ENCODE data around the gene CNPY1. TPM values are rescaled to one million over a fixed set of nuclear protein-coding genes. Genes with fewer than 3 reads are reported as not detected.

CNPY1 gene
- total RNA-seq, 1 experiment from 2014 or later, result not detected

GRCh38 chr7:155466814-155467733 is 79.3 kb downstream of the CNPY1 start:
- DNase-seq, result no peak
- no peaks in the 10 kb centered on the region for H3K36me3 ChIP-seq (ENCODE audit: insufficient read depth, low read length)
- H3K4me2 ChIP-seq (ENCODE audit: low read depth, low read length, poor library complexity, severe bottlenecking), result no peak overlapping the region
- H3K4me1 ChIP-seq (ENCODE audit: low read length), result no peaks in the 10 kb centered on the region
- no peaks in the 10 kb centered on the region for H4K20me1 ChIP-seq (ENCODE audit: insufficient read depth, low read depth, low read length)
- H3K9me2 ChIP-seq (replicated peaks; ENCODE audit: insufficient read depth, low read length), result no peaks in the 10 kb centered on the region
- no peaks in the 10 kb centered on the region for H3K79me2 ChIP-seq (ENCODE audit: low read length)
- no peaks in the 10 kb centered on the region for H3K9me3 ChIP-seq (ENCODE audit: low read length)
- no peak overlapping the region for H3K9ac ChIP-seq (ENCODE audit: low read length)
- no peak overlapping the region for H2AFZ ChIP-seq (ENCODE audit: low read length)
- H3K27ac ChIP-seq (ENCODE audit: low read length), result no peak overlapping the region
- no peak overlapping the region for H3K4me3 ChIP-seq (ENCODE audit: low read length)
- H3K27me3 ChIP-seq (ENCODE audit: low read length), result no peaks in the 10 kb centered on the region

- no peaks in the 10 kb centered on the region for H3K27me3 ChIP-seq (ENCODE audit: low read length)
- no peak overlapping the region for H3K4me2 ChIP-seq (ENCODE audit: low read depth, low read length, poor library complexity, severe bottlenecking)
Measured at GRCh38 chr7:155466142-155466813, 80.1 kb downstream of the CNPY1 start.

DNA sequence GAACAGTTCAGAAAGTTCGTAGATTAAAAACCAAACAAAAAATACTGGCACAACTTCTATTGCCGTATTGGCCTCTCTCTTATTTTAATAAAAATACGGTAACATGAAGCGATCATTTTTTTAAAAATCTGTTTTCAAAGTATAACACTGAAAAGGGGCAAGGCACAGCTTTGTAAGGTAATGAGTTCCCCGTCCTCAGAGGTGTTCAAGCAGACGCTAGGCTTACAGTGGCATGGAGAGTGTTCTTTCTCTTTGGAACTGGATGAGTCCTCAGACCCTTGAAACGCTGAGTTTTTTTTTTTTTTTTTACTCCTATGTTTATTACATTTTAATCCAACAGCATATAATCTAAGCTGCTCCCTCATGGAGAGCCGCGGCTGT is 80.6 kb downstream of the CNPY1 start:
- H3K79me2 ChIP-seq (ENCODE audit: low read length), result no peaks in the 10 kb centered on the region
- no peak for DNase-seq
- H3K36me3 ChIP-seq (ENCODE audit: insufficient read depth, low read length), result no peaks in the 10 kb centered on the region
- no peak overlapping the region for H2AFZ ChIP-seq (ENCODE audit: low read length)
- no peaks in the 10 kb centered on the region for H3K9me3 ChIP-seq (ENCODE audit: low read length)
- H3K27me3 ChIP-seq (ENCODE audit: low read length), result no peaks in the 10 kb centered on the region
- no peak overlapping the region for H3K4me3 ChIP-seq (ENCODE audit: low read length)
- no peaks in the 10 kb centered on the region for H3K9me2 ChIP-seq (replicated peaks; ENCODE audit: insufficient read depth, low read length)
- H4K20me1 ChIP-seq (ENCODE audit: insufficient read depth, low read depth, low read length), result no peaks in the 10 kb centered on the region
- no peak overlapping the region for H3K9ac ChIP-seq (ENCODE audit: low read length)
- H3K27ac ChIP-seq (ENCODE audit: low read length), result no peak overlapping the region
- H3K4me2 ChIP-seq (ENCODE audit: low read depth, low read length, poor library complexity, severe bottlenecking), result no peak overlapping the region
- H3K4me1 ChIP-seq (ENCODE audit: low read length), result no peaks in the 10 kb centered on the region

More at GRCh38 chr7:155466142-155466813, 80.1 kb downstream of the CNPY1 start:
- H3K4me3 ChIP-seq (ENCODE audit: low read length), result no peak overlapping the region
- no peak overlapping the region for H2AFZ ChIP-seq (ENCODE audit: low read length)
- H3K27ac ChIP-seq (ENCODE audit: low read length), result no peak overlapping the region
- no peaks in the 10 kb centered on the region for H3K9me3 ChIP-seq (ENCODE audit: low read length)
- no peaks in the 10 kb centered on the region for H3K4me1 ChIP-seq (ENCODE audit: low read length)
- no peaks in the 10 kb centered on the region for H3K36me3 ChIP-seq (ENCODE audit: insufficient read depth, low read length)
- no peaks in the 10 kb centered on the region for H4K20me1 ChIP-seq (ENCODE audit: insufficient read depth, low read depth, low read length)
- H3K9ac ChIP-seq (ENCODE audit: low read length), result no peak overlapping the region
- no peaks in the 10 kb centered on the region for H3K79me2 ChIP-seq (ENCODE audit: low read length)
- no peaks in the 10 kb centered on the region for H3K9me2 ChIP-seq (replicated peaks; ENCODE audit: insufficient read depth, low read length)
- DNase-seq, result no peak

- Histone ChIP-seq H3K27ac (ENCODE audit: low read length) (no peak overlapping the region), H3K4me3 (ENCODE audit: low read length) (no peak overlapping the region), H3K4me2 (ENCODE audit: low read depth, low read length, poor library complexity, severe bottlenecking) (no peak overlapping the region), H3K79me2 (ENCODE audit: low read length) (no peaks in the 10 kb centered on the region), H4K20me1 (ENCODE audit: insufficient read depth, low read depth, low read length) (no peaks in the 10 kb centered on the region), H3K9ac (ENCODE audit: low read length) (no peak overlapping the region), H2AFZ (ENCODE audit: low read length) (no peak overlapping the region), H3K36me3 (ENCODE audit: insufficient read depth, low read length) (no peaks in the 10 kb centered on the region), H3K27me3 (ENCODE audit: low read length) (no peaks in the 10 kb centered on the region), H3K9me2 (replicated peaks; ENCODE audit: insufficient read depth, low read length) (no peaks in the 10 kb centered on the region), H3K4me1 (ENCODE audit: low read length) (no peaks in the 10 kb centered on the region), H3K9me3 (ENCODE audit: low read length) (no peaks in the 10 kb centered on the region)
- no peak for DNase-seq
Measured at GRCh38 chr7:155464948-155465739, 81.2 kb downstream of the CNPY1 start.

GRCh38 chr7:155464183-155464582 is 82.2 kb downstream of the CNPY1 start:
- Histone ChIP-seq H3K27ac (ENCODE audit: low read length) (no peak overlapping the region), H3K27me3 (ENCODE audit: low read length) (no peaks in the 10 kb centered on the region), H3K36me3 (ENCODE audit: insufficient read depth, low read length) (no peaks in the 10 kb centered on the region), H3K9me2 (replicated peaks; ENCODE audit: insufficient read depth, low read length) (no peaks in the 10 kb centered on the region), H3K4me3 (ENCODE audit: low read length) (no peak overlapping the region), H3K79me2 (ENCODE audit: low read length) (no peaks in the 10 kb centered on the region), H3K4me2 (ENCODE audit: low read depth, low read length, poor library complexity, severe bottlenecking) (no peak overlapping the region), H3K9ac (ENCODE audit: low read length) (no peak overlapping the region), H4K20me1 (ENCODE audit: insufficient read depth, low read depth, low read length) (no peaks in the 10 kb centered on the region), H3K9me3 (ENCODE audit: low read length) (no peaks in the 10 kb centered on the region), H3K4me1 (ENCODE audit: low read length) (no peaks in the 10 kb centered on the region), H2AFZ (ENCODE audit: low read length) (no peak overlapping the region)
- DNase-seq, result no peak

DNA sequence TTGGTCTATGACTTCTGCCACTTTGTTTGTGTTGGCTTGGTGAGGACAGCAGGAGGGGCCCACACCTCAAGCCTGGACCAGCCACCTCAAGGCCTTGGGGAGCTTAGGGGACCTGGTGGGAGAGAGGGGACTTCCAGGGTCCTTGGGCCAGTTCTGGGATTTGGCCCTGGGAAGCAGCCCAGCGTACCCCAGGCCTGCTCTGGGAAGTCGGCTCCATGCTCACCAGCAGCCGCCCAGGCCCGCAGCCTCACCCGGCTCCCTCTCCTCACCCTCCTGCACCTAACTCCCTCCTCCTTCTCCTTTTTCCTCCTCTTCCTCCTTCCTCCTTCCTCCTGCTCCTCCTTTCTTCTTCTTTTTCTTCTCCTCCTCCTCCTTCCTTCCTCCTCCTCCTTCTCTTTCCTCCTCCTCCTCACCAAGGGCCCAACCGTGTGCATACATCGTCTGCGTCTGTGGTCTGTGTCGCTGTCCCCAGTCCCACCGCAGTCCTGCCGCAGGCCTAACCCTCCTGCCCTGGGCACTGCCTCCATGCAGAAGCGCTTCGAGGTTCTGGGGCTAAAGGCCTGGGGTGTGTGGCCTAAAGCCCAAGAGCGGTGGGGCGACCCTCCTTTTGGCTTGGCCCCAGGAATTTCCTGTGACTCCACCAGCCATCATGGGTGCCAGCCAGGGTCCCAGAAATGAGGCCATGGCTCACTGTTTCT is 83.1 kb downstream of the CNPY1 start:
- no peak for DNase-seq
- H3K9me2 ChIP-seq (replicated peaks; ENCODE audit: insufficient read depth, low read length), result no peaks in the 10 kb centered on the region
- no peak overlapping the region for H3K4me3 ChIP-seq (ENCODE audit: low read length)
- H2AFZ ChIP-seq (ENCODE audit: low read length), result no peak overlapping the region
- no peak overlapping the region for H3K4me2 ChIP-seq (ENCODE audit: low read depth, low read length, poor library complexity, severe bottlenecking)
- H4K20me1 ChIP-seq (ENCODE audit: insufficient read depth, low read depth, low read length), result no peaks in the 10 kb centered on the region
- no peaks in the 10 kb centered on the region for H3K9me3 ChIP-seq (ENCODE audit: low read length)
- no peaks in the 10 kb centered on the region for H3K79me2 ChIP-seq (ENCODE audit: low read length)
- no peaks in the 10 kb centered on the region for H3K27me3 ChIP-seq (ENCODE audit: low read length)
- H3K36me3 ChIP-seq (ENCODE audit: insufficient read depth, low read length), result no peaks in the 10 kb centered on the region
- no peaks in the 10 kb centered on the region for H3K4me1 ChIP-seq (ENCODE audit: low read length)
- no peak overlapping the region for H3K27ac ChIP-seq (ENCODE audit: low read length)
- H3K9ac ChIP-seq (ENCODE audit: low read length), result no peak overlapping the region

DNA sequence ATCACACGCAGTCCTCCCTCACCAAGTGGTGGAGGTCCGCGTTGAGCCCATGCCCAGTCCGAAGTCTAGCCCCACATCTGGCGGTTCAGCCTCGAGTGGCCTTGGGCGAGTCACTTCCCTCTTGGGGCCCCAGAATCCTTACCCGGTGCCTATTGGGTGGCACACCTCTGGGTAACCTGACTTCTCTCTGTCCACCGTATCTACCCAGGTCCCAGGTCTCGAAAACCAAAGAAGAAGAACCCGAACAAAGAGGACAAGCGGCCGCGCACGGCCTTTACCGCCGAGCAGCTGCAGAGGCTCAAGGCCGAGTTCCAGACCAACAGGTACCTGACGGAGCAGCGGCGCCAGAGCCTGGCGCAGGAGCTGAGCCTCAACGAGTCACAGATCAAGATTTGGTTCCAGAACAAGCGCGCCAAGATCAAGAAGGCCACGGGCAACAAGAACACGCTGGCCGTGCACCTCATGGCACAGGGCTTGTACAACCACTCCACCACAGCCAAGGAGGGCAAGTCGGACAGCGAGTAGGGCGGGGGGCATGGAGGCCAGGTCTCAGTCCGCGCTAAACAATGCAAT is 84.1 kb downstream of the CNPY1 start:
- no peak overlapping the region for H3K27ac ChIP-seq (ENCODE audit: low read length)
- no peaks in the 10 kb centered on the region for H3K9me3 ChIP-seq (ENCODE audit: low read length)
- H3K4me2 ChIP-seq (ENCODE audit: low read depth, low read length, poor library complexity, severe bottlenecking), result no peak overlapping the region
- H3K9me2 ChIP-seq (replicated peaks; ENCODE audit: insufficient read depth, low read length), result no peaks in the 10 kb centered on the region
- H2AFZ ChIP-seq (ENCODE audit: low read length), result no peak overlapping the region
- no peaks in the 10 kb centered on the region for H4K20me1 ChIP-seq (ENCODE audit: insufficient read depth, low read depth, low read length)
- no peak overlapping the region for H3K9ac ChIP-seq (ENCODE audit: low read length)
- no peak overlapping the region for H3K4me3 ChIP-seq (ENCODE audit: low read length)
- no peaks in the 10 kb centered on the region for H3K27me3 ChIP-seq (ENCODE audit: low read length)
- no peaks in the 10 kb centered on the region for H3K4me1 ChIP-seq (ENCODE audit: low read length)
- no peak for DNase-seq
- no peaks in the 10 kb centered on the region for H3K36me3 ChIP-seq (ENCODE audit: insufficient read depth, low read length)
- no peaks in the 10 kb centered on the region for H3K79me2 ChIP-seq (ENCODE audit: low read length)
